HEK293T (cell line): ENCODE data around the gene VCX.

Source experiments
- CTBP1 ChIP-seq: fragments of 450-650 bp; IDR thresholded peaks from 2 replicates; pipeline ENCODE4 v1.6.1; 2016; ENCODE audit warnings: borderline replicate concordance
- FOXA1 ChIP-seq: fragments of 450-650 bp; IDR thresholded peaks from 2 replicates; pipeline ENCODE4 v1.6.1; 2016; ENCODE audit warnings: mild to moderate bottlenecking
- FOXK2 ChIP-seq: fragments of 450-650 bp; IDR thresholded peaks from 2 replicates; pipeline ENCODE4 v1.6.1; 2016; ENCODE audit warnings: mild to moderate bottlenecking
- TF ChIP-seq, protein P1 (sequence below): fragments of 450-650 bp; IDR thresholded peaks from 2 replicates; pipeline ENCODE4 v1.6.1; 2016

DNA sequence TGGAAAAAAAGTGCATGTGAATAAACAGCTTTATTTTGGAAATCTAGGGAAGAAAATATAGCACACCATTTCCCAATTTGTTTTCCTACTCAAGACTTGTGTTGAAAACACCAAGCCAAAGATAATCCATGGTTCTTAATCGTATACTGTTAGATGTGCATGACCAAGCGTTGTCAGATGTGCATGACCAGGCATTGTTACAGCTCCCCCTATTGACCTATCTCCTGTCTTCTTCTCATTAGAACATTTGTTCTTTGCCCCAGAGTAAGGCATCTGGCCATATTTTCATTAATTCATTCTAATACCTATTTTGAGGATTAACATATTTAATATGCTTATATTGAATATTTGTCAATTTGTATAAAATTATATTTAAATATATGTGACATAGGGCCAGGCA is 14.4 kb upstream of the VCX start:
- TF ChIP-seq, protein P1, sequence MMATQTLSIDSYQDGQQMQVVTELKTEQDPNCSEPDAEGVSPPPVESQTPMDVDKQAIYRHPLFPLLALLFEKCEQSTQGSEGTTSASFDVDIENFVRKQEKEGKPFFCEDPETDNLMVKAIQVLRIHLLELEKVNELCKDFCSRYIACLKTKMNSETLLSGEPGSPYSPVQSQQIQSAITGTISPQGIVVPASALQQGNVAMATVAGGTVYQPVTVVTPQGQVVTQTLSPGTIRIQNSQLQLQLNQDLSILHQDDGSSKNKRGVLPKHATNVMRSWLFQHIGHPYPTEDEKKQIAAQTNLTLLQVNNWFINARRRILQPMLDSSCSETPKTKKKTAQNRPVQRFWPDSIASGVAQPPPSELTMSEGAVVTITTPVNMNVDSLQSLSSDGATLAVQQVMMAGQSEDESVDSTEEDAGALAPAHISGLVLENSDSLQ, result no peak
- TF ChIP-seq FOXK2 (no peak), CTBP1 (no peak), FOXA1 (no peak)
